ENCODE data around the gene USH1G.

USH1G gene

DNA sequence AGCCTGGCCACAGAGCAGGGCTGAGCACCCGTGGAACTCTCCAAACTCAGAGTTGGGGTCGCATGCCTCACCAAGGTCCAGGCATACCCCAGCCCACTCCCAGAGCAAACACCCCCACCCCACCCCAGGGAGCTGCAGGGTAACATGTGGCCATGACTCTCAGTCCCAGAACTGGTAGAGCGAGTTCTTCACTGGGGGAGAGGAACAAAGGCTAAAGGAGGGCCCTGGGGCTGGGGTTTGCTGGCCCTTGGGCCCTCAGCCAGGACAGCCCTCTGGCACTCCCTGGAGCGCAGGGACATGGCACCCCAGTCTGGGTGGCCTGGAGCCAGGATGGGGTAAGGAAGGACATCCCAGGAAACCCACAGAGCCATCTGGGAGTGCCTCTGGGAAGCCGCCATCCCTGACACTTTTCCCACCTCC lies 45.3 kb upstream of the USH1G start:
- DNase-seq (ENCODE audit: low read depth), result no peak
- TF ChIP-seq POLR2A (IDR thresholded peaks at IDR 0.05; ENCODE audit: extremely low read depth, insufficient read length), result no peak
- no peak for TF ChIP-seq MYC (IDR thresholded peaks at IDR 0.05; ENCODE audit: low read depth, low read length)
- H3K4me3 ChIP-seq (ENCODE audit: low read depth, low read length), result no peak overlapping the region

DNA sequence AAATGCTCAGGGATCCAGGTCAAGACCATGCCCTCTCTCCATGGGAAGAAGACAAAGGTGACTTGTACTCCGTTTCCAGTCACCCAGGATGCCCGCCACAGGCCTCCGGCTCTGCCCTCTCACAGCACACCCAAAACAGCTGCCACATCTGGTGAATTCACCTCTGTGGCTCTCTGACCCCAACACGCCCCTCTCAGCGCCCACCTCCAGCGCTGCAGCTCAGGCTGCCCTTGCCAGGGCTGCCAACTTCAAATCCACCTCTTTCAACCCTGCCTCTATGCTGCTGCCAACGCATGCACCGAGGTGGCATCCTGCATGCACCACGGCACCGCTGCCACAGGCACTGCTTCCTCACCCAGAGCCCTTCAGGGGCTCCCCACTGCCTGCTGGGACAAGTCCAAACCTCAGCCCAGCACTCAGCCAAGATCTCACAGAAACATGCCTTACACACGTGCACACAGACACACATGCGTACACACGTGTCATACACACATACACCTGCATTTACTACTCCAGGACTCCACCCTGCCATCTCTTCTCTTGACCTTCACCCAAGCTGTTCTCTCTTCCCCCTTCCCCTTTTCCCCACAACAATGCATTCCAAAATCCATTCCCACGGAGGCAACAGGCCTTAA lies 42.0 kb upstream of the USH1G start:
- no peak for DNase-seq (ENCODE audit: low read depth)
- H3K4me3 ChIP-seq (ENCODE audit: low read depth, low read length), result no peak overlapping the region
- TF ChIP-seq, protein P1, sequence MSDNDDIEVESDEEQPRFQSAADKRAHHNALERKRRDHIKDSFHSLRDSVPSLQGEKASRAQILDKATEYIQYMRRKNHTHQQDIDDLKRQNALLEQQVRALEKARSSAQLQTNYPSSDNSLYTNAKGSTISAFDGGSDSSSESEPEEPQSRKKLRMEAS (IDR thresholded peaks at IDR 0.05; ENCODE audit: low read depth, low read length), result no peak
- TF ChIP-seq, protein P2, sequence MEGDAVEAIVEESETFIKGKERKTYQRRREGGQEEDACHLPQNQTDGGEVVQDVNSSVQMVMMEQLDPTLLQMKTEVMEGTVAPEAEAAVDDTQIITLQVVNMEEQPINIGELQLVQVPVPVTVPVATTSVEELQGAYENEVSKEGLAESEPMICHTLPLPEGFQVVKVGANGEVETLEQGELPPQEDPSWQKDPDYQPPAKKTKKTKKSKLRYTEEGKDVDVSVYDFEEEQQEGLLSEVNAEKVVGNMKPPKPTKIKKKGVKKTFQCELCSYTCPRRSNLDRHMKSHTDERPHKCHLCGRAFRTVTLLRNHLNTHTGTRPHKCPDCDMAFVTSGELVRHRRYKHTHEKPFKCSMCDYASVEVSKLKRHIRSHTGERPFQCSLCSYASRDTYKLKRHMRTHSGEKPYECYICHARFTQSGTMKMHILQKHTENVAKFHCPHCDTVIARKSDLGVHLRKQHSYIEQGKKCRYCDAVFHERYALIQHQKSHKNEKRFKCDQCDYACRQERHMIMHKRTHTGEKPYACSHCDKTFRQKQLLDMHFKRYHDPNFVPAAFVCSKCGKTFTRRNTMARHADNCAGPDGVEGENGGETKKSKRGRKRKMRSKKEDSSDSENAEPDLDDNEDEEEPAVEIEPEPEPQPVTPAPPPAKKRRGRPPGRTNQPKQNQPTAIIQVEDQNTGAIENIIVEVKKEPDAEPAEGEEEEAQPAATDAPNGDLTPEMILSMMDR (IDR thresholded peaks at IDR 0.05; ENCODE audit: low read depth, low read length), result no peak
- no peak for TF ChIP-seq POLR2A (IDR thresholded peaks at IDR 0.05; ENCODE audit: extremely low read depth, insufficient read length)
- TF ChIP-seq MYC (IDR thresholded peaks at IDR 0.05; ENCODE audit: low read depth, low read length), result no peak

DNA sequence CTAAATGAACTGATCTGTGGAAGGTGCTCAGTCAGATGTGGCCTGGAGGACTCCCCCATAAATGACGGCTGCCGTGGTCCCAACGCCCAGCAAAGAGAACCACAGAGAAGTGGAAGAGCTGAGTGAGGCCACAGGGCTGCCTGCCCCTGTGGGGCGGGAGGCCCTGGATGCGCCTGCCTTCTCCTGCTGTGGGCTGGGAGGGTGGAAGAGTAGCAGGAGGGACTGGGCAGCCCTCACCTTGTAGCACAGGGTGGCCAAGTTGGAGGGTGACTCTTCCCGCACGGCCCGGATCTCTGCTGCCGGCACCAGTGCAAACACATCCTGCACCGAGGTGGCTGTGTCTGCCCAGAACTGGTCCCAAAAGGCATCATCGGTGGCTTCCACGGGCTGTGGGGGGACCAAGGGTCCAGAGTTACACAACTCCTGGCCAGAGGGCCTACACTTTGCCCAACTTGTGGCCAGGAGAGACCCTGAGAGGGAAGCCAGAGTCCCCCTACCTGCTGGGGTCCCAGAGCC lies 41.2 kb upstream of the USH1G start:
- TF ChIP-seq, protein P1 (IDR thresholded peaks at IDR 0.05; ENCODE audit: low read depth, low read length), result no peak
- TF ChIP-seq, protein P2 (IDR thresholded peaks at IDR 0.05; ENCODE audit: low read depth, low read length), result no peak
- TF ChIP-seq MYC (IDR thresholded peaks at IDR 0.05; ENCODE audit: low read depth, low read length), result no peak
- no peak for TF ChIP-seq POLR2A (IDR thresholded peaks at IDR 0.05; ENCODE audit: extremely low read depth, insufficient read length)
- no peak for DNase-seq (ENCODE audit: low read depth)
- H3K4me3 ChIP-seq (ENCODE audit: low read depth, low read length), result no peak overlapping the region

DNA sequence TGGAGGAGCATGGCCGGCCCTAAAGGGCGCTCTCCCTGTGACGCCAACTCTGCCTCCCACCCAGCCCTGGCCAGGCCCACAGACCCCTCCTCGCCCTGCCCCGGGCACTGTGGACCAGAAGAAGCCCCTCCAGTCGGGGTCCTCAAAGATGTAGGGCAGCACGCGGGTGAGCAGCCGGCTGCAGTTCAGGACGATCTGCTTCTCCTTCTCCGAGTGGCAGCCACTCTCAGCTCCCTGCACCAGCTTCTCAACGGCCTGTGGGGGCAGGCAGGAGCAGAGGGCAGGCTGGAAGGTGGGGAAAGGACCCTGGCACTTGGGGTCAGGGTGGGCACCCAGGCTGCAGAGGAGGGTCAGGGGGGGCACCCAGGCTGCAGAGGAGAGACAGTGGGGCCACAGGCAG lies 40.6 kb upstream of the USH1G start:
- DNase-seq (ENCODE audit: low read depth), result peak; percentile 31
- TF ChIP-seq POLR2A (IDR thresholded peaks at IDR 0.05; ENCODE audit: extremely low read depth, insufficient read length) (no peak), MYC (IDR thresholded peaks at IDR 0.05; ENCODE audit: low read depth, low read length) (no peak)
- TF ChIP-seq, protein P2 (IDR thresholded peaks at IDR 0.05; ENCODE audit: low read depth, low read length), result no peak
- TF ChIP-seq, protein P1 (IDR thresholded peaks at IDR 0.05; ENCODE audit: low read depth, low read length), result no peak
- no peak overlapping the region for H3K4me3 ChIP-seq (ENCODE audit: low read depth, low read length)

DNA sequence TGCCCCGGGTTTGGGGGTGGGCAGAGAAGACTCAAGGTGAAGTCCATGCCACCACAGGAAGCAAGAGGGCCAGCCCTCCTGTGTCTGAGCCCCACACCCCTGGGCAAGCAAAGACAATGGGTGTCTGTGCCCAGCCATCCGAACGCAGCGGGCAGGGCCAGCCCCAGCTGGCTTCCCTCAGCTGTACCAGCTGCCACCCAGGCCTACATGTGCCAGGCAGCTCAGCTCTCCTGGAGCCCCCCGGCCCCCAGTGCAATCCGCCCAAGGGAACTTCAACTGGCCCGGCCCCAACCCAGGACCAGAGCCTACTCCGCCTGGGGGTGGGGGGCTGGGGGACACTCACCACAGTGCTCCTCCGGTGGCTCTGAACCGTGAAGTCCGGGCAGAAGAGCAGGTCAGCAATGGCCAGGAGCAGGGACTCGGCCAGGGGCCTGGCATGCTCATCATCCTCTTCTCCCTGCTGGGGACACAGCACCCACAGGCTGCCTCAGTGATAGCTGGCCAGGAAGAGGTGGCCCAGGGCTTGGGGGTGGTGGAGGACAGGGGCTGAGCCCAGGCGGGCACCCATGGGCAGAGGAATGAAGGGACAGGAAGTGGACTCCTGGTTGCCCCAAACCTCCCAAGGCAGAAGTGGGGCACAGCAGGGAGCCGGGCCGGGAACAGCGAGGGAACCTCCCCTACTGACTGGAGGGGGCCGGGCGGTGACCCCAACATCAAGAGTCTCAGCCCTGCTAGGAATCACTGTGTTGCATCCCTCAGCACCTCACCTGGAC lies 39.8 kb upstream of the USH1G start:
- H3K4me3 ChIP-seq (ENCODE audit: low read depth, low read length), result no peak overlapping the region
- no peak for DNase-seq (ENCODE audit: low read depth)
- TF ChIP-seq, protein P1 (IDR thresholded peaks at IDR 0.05; ENCODE audit: low read depth, low read length), result no peak
- TF ChIP-seq POLR2A (IDR thresholded peaks at IDR 0.05; ENCODE audit: extremely low read depth, insufficient read length), result no peak
- no peak for TF ChIP-seq MYC (IDR thresholded peaks at IDR 0.05; ENCODE audit: low read depth, low read length)
- TF ChIP-seq, protein P2 (IDR thresholded peaks at IDR 0.05; ENCODE audit: low read depth, low read length), result no peak
